Left renal pelvis (tissue), 4 donors: ENCODE measurements around the gene DNAH3. TPM values are rescaled to one million over a fixed set of nuclear protein-coding genes. Genes with fewer than 3 reads are reported as not detected.

Source experiments
- DNase-seq, 4 donors: peaks; one replicate each; pipeline ENCODE4 v3.0.0-alpha.2; 2013; ENCODE audit warnings: low read depth in 4 of 4, low spot score in 3 of 4
- polyA plus RNA-seq, 4 donors: library from polyadenylated mRNA; unstranded; fragments of 120-200 nt; gene quantifications; one replicate each; pipeline ENCODE4 v1.2.1, GENCODE V29; 2013; ENCODE audit not compliant: insufficient read length in 4 of 4

The DNAH3 gene
- polyA plus RNA-seq, 4 donors: 0.26 to 0.96 (median 0.40) TPM

GRCh38 chr16:20916289-20916688 lies 234.4 kb downstream of the DNAH3 start:
- DNase-seq: no peak

- no peak for DNase-seq
These were observed 239.3 kb downstream of the DNAH3 start for GRCh38 chr16:20911361-20911760.

GRCh38 chr16:20910781-20911321 lies 239.8 kb downstream of the DNAH3 start:
- no peak for DNase-seq

- peak in 1 of 4 donors; percentile 36 for DNase-seq
These were observed 244.0 kb downstream of the DNAH3 start for GRCh38 chr16:20906341-20907255.

- DNase-seq: no peak
These were observed 245.1 kb downstream of the DNAH3 start for GRCh38 chr16:20905576-20905975.

GRCh38 chr16:20904507-20905081 lies 246.1 kb downstream of the DNAH3 start:
- DNase-seq: no peak

GRCh38 chr16:20903899-20904506 lies 246.6 kb downstream of the DNAH3 start:
- no peak for DNase-seq

GRCh38 chr16:20903116-20903898 lies 247.3 kb downstream of the DNAH3 start:
- DNase-seq: no peak

- DNase-seq: no peak
These were observed 248.2 kb downstream of the DNAH3 start for GRCh38 chr16:20902426-20902825.

- peak in 1 of 4 donors; percentile 51 for DNase-seq
These were observed 249.1 kb downstream of the DNAH3 start for GRCh38 chr16:20901436-20902112.

- no peak for DNase-seq
These were observed 249.6 kb downstream of the DNAH3 start for GRCh38 chr16:20901068-20901435.

GRCh38 chr16:20900299-20901067 lies 250.2 kb downstream of the DNAH3 start, which contains the start of the genes DCUN1D3 and LYRM1:
Gene DCUN1D3 (minus strand): TSS chr16:20900358. CDS start chr16:20862538, 37,820 bp downstream.
Gene LYRM1 (plus strand): TSS chr16:20900771. CDS start chr16:20915556, 14,785 bp downstream.
- peak; percentile 96 to 100 (median 97) for DNase-seq

GRCh38 chr16:20899477-20900298 lies 251.0 kb downstream of the DNAH3 start:
- DNase-seq: peak in 2 of 4 donors; percentile 55 to 63

GRCh38 chr16:20899071-20899470 lies 251.6 kb downstream of the DNAH3 start:
- no peak for DNase-seq

- DNase-seq: no peak
These were observed 252.7 kb downstream of the DNAH3 start for GRCh38 chr16:20897922-20898321.

GRCh38 chr16:20897253-20897897 lies 253.3 kb downstream of the DNAH3 start:
- DNase-seq: no peak

GRCh38 chr16:20894388-20894787 lies 256.3 kb downstream of the DNAH3 start:
- DNase-seq: no peak
